AG04450 (cell line): ENCODE measurements around the gene PGS1. TPM values are rescaled to one million over a fixed set of nuclear protein-coding genes. Genes with fewer than 3 reads are reported as not detected.
A peak's percentile ranks its signal among the peaks of the same experiment; 100 is the strongest.

Experiments used
- CTCF ChIA-PET: fragments of 300-600, 350-600 bp; formaldehyde crosslinking; extraction: SDS; loops from one replicate; lab custom pipeline; 2022; ENCODE audit warnings: antibody characterized with exemption, inconsistent platforms; lab: Charles Lee
- POLR2A ChIA-PET: fragments of 350-600 bp; formaldehyde crosslinking; extraction: SDS; loops from one replicate; lab custom pipeline; 2021; ENCODE audit warnings: antibody characterized with exemption, inconsistent platforms; lab: Yijun Ruan, JAX
- DNase-seq: peaks from one replicate; pipeline ENCODE4 v3.0.0-alpha.2; 2011; ENCODE audit warnings: low read depth, low spot score
- H3K27ac ChIP-seq: one replicate; pipeline ENCODE4 v1.5.1; 2012; ENCODE audit warnings: low read depth, low read length, control low read depth
- H3K27me3 ChIP-seq: one replicate; pipeline ENCODE4 v1.6.0; 2012; ENCODE audit warnings: low read length; ENCODE audit not compliant: control insufficient read depth, insufficient read depth
- H3K4me3 ChIP-seq: 2 replicates; pipeline ENCODE4 v1.5.1; 2011; ENCODE audit warnings: mild to moderate bottlenecking, low read depth, low read length, control low read depth
- H3K9me3 ChIP-seq: 2 replicates; pipeline ENCODE4 v1.5.1; 2012; ENCODE audit warnings: low read length; ENCODE audit not compliant: control insufficient read depth, insufficient read depth
- CTCF ChIP-seq: IDR thresholded peaks from 2 replicates; pipeline ENCODE4 v1.5.1; 2011; ENCODE audit warnings: low read depth, low read length, control low read depth, inconsistent platforms
- polyA plus RNA-seq: library from polyadenylated mRNA; depleted of rRNA; stranded (reverse); fragments of >200 nt; gene quantifications from 2 replicates; pipeline ENCODE4 v1.2.3, GENCODE V29; 2011

The PGS1 gene
- polyA plus RNA-seq, 1 experiment: 31.0 TPM

GRCh38 chr17:78418326-78419026 is 40.0 kb downstream of the PGS1 start:
- H3K27ac ChIP-seq: no peak overlapping the region
- H3K9me3 ChIP-seq: no peaks in the 10 kb centered on the region; the same call in 1 of the 2 replicates
- DNase-seq: no peak
- POLR2A ChIA-PET: interaction anchor here (0.6 to 0.7 kb wide), 2 partner anchors 83 to 91 kb away, joined by 4 read pairs; no protein-coding TSS in a partner anchor
- TF ChIP-seq CTCF: no peak
- H3K4me3 ChIP-seq: no peak overlapping the region
- CTCF ChIA-PET: interaction anchor here (0.7 to 2.5 kb wide), 4 partner anchors 58 to 289 kb away, joined by 3 to 10 read pairs (median 7); no protein-coding TSS in a partner anchor
- no peaks in the 10 kb centered on the region for H3K27me3 ChIP-seq

- CTCF ChIA-PET: interaction anchor here (0.6 to 4.0 kb wide), 6 partner anchors 13 to 288 kb away, joined by 3 to 58 read pairs (median 7); partner anchors contain the start of gene SOCS3
- H3K9me3 ChIP-seq: no peaks in the 10 kb centered on the region; the same call in 1 of the 2 replicates
- no peak for DNase-seq
Measured at GRCh38 chr17:78419970-78420815, 41.7 kb downstream of the PGS1 start.

GRCh38 chr17:78421084-78421533 is 42.7 kb downstream of the PGS1 start:
- TF ChIP-seq CTCF: no peak
- ChIA-PET POLR2A (interaction anchor here (1.7 kb wide), 1 partner anchor 61 kb away, joined by 5 read pairs; the partner anchor contains the start of gene SOCS3), CTCF (interaction anchor here (0.6 to 4.0 kb wide), 24 partner anchors 9 to 380 kb away, joined by 3 to 58 read pairs (median 5); partner anchors contain the start of gene SOCS3)
- Histone ChIP-seq H3K4me3 (no peak overlapping the region), H3K9me3 (no peaks in the 10 kb centered on the region; the same call in 1 of the 2 replicates), H3K27me3 (no peaks in the 10 kb centered on the region), H3K27ac (no peak overlapping the region)
- DNase-seq: no peak

More at GRCh38 chr17:78419970-78420815, 41.7 kb downstream of the PGS1 start:
- Histone ChIP-seq H3K27me3 (no peaks in the 10 kb centered on the region), H3K4me3 (no peak overlapping the region), H3K27ac (no peak overlapping the region)
- no peak for TF ChIP-seq CTCF
- POLR2A ChIA-PET: no interaction called here

GRCh38 chr17:78421534-78422266 is 43.3 kb downstream of the PGS1 start:
- ChIA-PET POLR2A (interaction anchor here (1.0 to 1.7 kb wide), 2 partner anchors 62 to 63 kb away, joined by 5 read pairs; partner anchors contain the start of gene SOCS3), CTCF (interaction anchor here (0.6 to 4.0 kb wide), 28 partner anchors 9 to 379 kb away, joined by 3 to 58 read pairs (median 5); partner anchors contain the start of gene SOCS3)
- no peak overlapping the region for H3K4me3 ChIP-seq
- peak; percentile 99 for TF ChIP-seq CTCF
- peak; percentile 32 for DNase-seq
- H3K27ac ChIP-seq: no peak overlapping the region
- no peaks in the 10 kb centered on the region; the same call in 1 of the 2 replicates for H3K9me3 ChIP-seq
- no peaks in the 10 kb centered on the region for H3K27me3 ChIP-seq
